HG02763 (cell line): ENCODE measurements around the gene KCNF1.
"Not testable (repeated sequence)": the region's sequence is repeated elsewhere in the genome, so short reads cannot be mapped to it uniquely, and the experiment has no call there.

Experiments
- ATAC-seq: cut with Tn5 transposase; IDR thresholded peaks from one replicate; pipeline ENCODE4 v1.9.1; 2021; ENCODE audit warnings: mild to moderate bottlenecking, moderate library complexity; ENCODE audit not compliant: unreplicated experiment

The KCNF1 gene

GRCh38 chr2:10935953-10936942 is 24.5 kb downstream of the KCNF1 start:
- no peak for ATAC-seq

- ATAC-seq = no peak
These were observed 27.3 kb downstream of the KCNF1 start for GRCh38 chr2:10939058-10939457.

GRCh38 chr2:10940596-10940995 is 28.9 kb downstream of the KCNF1 start:
- ATAC-seq = no peak

GRCh38 chr2:10941383-10941782 is 29.6 kb downstream of the KCNF1 start:
- no peak for ATAC-seq

- no peak for ATAC-seq
These were observed 33.1 kb downstream of the KCNF1 start for GRCh38 chr2:10944799-10945198.

- no peak for ATAC-seq
These were observed 34.7 kb downstream of the KCNF1 start for GRCh38 chr2:10946394-10946793.

- ATAC-seq = no peak
These were observed 35.3 kb downstream of the KCNF1 start for GRCh38 chr2:10947005-10947440.

- ATAC-seq = no peak
These were observed 35.9 kb downstream of the KCNF1 start for GRCh38 chr2:10947446-10948187.

- ATAC-seq = no peak
These were observed 36.4 kb downstream of the KCNF1 start for GRCh38 chr2:10948188-10948564.

GRCh38 chr2:10948606-10949230 is 37.0 kb downstream of the KCNF1 start:
- no peak for ATAC-seq

- ATAC-seq = no peak
These were observed 38.1 kb downstream of the KCNF1 start for GRCh38 chr2:10949835-10950234.

- no peak for ATAC-seq
These were observed 40.1 kb downstream of the KCNF1 start for GRCh38 chr2:10951558-10952414.

- no peak for ATAC-seq
These were observed 42.7 kb downstream of the KCNF1 start for GRCh38 chr2:10954416-10954815.

GRCh38 chr2:10954856-10955818 is 43.4 kb downstream of the KCNF1 start:
- no peak for ATAC-seq

GRCh38 chr2:10956006-10956790 is 44.5 kb downstream of the KCNF1 start:
- no peak for ATAC-seq

GRCh38 chr2:10957391-10957790 is 45.7 kb downstream of the KCNF1 start:
- no peak for ATAC-seq

GRCh38 chr2:10958452-10958851 is 46.7 kb downstream of the KCNF1 start:
- not testable (repeated sequence) for ATAC-seq
